Progenitor cell of endocrine pancreas (in vitro differentiated cells): ENCODE data around the gene NMT1. TPM values are rescaled to one million over a fixed set of nuclear protein-coding genes. Genes with fewer than 3 reads are reported as not detected.

ENCODE experiments used
- DNase-seq: peaks from one replicate; pipeline ENCODE4 v3.0.0; 2021; ENCODE audit warnings: low spot score; ENCODE audit not compliant: unreplicated experiment
- H3K27ac Mint-ChIP-seq: 2 replicates; pipeline ENCODE4 v1.8.0; 2021; ENCODE audit warnings: mild to moderate bottlenecking, moderate library complexity, mixed read lengths
- H3K27me3 Mint-ChIP-seq: 2 replicates; pipeline ENCODE4 v1.8.0; 2021; ENCODE audit warnings: mixed read lengths
- H3K36me3 Mint-ChIP-seq: 2 replicates; pipeline ENCODE4 v1.8.0; 2022; ENCODE audit warnings: mixed read lengths; ENCODE audit not compliant: insufficient read depth
- H3K4me1 Mint-ChIP-seq: 2 replicates; pipeline ENCODE4 v1.8.0; 2021; ENCODE audit warnings: low read depth, mixed read lengths
- H3K4me3 Mint-ChIP-seq: 2 replicates; pipeline ENCODE4 v1.8.0; 2021; ENCODE audit warnings: low read depth, mild to moderate bottlenecking, moderate library complexity, mixed read lengths
- H3K9me3 Mint-ChIP-seq: 2 replicates; pipeline ENCODE4 v1.8.0; 2021; ENCODE audit warnings: low read depth, mixed read lengths
- total RNA-seq: library from RNA; stranded (reverse); gene quantifications from 2 replicates; pipeline ENCODE4 v1.2.1, GENCODE V29; 2021
- TF ChIP-seq, protein P1 (sequence below): fragments of 200-600 bp; sonication (generic); IDR thresholded peaks from one replicate; pipeline ENCODE4 v1.5.0; 2021; ENCODE audit warnings: antibody characterized with exemption, mild to moderate bottlenecking; ENCODE audit not compliant: unreplicated experiment

Gene NMT1
- total RNA-seq, 1 donor from 2014 or later: 97.4 TPM

DNA sequence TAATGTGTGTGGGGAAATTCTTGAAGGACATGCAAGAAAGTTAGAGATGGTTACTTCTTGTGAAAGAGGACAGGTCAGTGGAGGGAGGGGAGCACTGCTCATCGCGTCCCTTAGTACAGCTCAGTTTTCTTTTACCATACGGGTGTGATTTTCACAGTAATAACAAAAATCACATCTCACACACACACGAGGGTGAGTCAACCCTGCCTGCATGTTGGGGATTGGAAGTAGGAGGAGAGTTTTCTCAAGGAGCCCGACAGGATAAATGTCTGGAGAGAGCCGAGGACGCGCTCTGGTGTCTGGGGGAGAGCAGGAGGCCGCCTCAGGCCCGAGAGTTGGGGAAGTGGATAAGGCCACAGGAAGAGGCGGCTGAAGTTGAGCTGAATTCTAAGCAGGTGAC lies 54.8 kb downstream of the NMT1 start:
- no peak for DNase-seq
- H3K27me3 Mint-ChIP-seq: no peaks in the 10 kb centered on the region
- no peak overlapping the region for H3K27ac Mint-ChIP-seq
- H3K36me3 Mint-ChIP-seq: no peaks in the 10 kb centered on the region
- no peaks in the 10 kb centered on the region for H3K9me3 Mint-ChIP-seq
- TF ChIP-seq, protein P1, sequence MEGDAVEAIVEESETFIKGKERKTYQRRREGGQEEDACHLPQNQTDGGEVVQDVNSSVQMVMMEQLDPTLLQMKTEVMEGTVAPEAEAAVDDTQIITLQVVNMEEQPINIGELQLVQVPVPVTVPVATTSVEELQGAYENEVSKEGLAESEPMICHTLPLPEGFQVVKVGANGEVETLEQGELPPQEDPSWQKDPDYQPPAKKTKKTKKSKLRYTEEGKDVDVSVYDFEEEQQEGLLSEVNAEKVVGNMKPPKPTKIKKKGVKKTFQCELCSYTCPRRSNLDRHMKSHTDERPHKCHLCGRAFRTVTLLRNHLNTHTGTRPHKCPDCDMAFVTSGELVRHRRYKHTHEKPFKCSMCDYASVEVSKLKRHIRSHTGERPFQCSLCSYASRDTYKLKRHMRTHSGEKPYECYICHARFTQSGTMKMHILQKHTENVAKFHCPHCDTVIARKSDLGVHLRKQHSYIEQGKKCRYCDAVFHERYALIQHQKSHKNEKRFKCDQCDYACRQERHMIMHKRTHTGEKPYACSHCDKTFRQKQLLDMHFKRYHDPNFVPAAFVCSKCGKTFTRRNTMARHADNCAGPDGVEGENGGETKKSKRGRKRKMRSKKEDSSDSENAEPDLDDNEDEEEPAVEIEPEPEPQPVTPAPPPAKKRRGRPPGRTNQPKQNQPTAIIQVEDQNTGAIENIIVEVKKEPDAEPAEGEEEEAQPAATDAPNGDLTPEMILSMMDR: no peak
- H3K4me1 Mint-ChIP-seq: no peaks in the 10 kb centered on the region
- H3K4me3 Mint-ChIP-seq: no peak overlapping the region

DNA sequence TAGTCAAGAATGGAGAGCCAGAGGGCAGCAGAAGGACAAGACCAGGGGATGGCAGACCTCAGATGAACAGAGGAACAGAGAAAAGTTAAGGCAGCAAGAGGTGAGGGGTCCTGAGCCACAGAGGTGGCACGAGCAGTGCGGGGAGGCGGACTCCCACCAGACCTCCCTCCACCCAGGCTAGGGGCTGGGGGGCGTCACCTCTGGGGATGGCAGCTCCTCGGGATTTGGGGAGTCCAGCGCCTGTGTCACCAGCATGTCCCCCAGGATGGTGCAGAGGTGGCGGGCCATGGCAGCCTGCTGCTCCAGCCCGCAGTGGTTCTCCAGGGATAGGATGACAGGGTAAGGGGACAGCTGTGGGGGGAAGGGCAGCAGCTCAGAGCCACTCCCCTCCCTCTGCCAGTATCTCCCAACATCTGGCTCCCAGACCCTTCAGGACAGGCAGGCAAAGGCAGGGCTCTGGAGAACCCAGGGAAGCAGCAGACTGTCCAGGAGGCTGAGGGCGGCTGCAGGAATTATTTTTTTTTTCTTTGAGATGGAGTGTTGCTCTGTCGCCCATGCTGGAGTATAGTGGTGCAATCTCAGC lies 55.4 kb downstream of the NMT1 start:
- Mint-ChIP-seq H3K27ac (no peak overlapping the region), H3K27me3 (no peaks in the 10 kb centered on the region), H3K36me3 (no peaks in the 10 kb centered on the region), H3K9me3 (no peaks in the 10 kb centered on the region), H3K4me3 (no peak overlapping the region), H3K4me1 (no peaks in the 10 kb centered on the region)
- TF ChIP-seq, protein P1: no peak
- DNase-seq: no peak

DNA sequence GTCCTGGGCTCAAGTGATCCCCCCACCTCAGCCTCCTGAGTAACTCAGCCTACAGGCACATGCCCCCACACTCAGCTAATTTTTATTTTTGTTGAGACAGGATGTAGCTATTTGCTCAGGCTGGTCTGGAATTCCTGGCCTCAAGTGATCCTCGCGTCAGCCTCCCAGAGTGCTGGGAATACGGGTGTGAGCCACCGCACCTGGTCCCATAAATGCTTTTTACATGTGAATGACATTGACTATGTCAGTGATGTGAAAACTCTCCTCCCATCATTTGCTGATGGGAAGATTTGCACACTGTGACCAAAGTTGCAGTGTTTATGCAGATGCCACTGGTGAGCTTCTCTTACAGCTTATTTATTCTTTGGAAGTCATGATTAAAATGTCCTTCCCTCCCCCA lies 56.2 kb downstream of the NMT1 start:
- Mint-ChIP-seq H3K36me3 (no peaks in the 10 kb centered on the region), H3K27ac (no peak overlapping the region), H3K9me3 (no peaks in the 10 kb centered on the region), H3K4me1 (no peaks in the 10 kb centered on the region), H3K4me3 (no peak overlapping the region), H3K27me3 (no peaks in the 10 kb centered on the region)
- no peak for DNase-seq
- TF ChIP-seq, protein P1: no peak

DNA sequence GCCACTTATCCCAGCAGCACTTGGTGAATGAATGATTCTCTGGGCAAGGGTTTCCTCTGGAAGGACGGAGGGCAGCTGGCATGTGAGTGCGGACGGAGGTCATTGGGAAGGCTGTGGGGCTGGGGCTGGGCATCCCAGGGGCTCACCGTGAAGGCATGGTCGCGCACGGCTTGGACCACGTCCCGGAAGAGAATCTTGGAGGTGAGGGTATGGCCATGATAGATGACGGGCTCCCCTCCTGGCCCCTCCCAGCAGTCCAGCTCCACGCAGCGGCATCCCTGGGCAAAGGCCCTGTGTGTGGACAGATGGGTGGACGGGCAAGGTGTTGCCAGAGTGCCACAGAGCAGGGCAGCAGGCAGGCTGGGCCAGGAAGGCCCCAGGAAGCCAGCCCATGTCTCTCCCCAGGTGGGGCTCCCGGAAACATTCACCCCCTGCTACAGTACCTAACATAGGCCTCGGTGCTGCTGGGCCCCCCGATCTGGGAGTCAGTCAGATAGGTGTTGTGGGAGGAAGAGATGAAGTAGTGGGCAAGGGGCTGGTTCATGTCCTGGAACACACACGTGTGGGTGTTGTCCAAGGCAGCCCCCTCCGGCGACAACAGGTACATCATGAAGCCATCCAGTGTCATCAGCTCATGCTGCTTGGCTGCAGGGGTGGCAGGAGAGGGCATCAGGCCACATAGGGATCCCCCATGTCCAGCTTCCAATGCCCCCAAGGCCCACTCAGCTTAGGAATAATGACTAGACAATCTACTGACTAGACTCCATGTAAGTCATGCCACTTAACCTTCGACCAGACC lies 56.9 kb downstream of the NMT1 start:
- H3K4me1 Mint-ChIP-seq: peaks cover 7% of the 10 kb centered on the region
- H3K27ac Mint-ChIP-seq: no peak overlapping the region
- H3K36me3 Mint-ChIP-seq: no peaks in the 10 kb centered on the region
- H3K27me3 Mint-ChIP-seq: no peaks in the 10 kb centered on the region
- no peak overlapping the region for H3K4me3 Mint-ChIP-seq
- no peaks in the 10 kb centered on the region for H3K9me3 Mint-ChIP-seq
- DNase-seq: no peak
- TF ChIP-seq, protein P1: no peak

DNA sequence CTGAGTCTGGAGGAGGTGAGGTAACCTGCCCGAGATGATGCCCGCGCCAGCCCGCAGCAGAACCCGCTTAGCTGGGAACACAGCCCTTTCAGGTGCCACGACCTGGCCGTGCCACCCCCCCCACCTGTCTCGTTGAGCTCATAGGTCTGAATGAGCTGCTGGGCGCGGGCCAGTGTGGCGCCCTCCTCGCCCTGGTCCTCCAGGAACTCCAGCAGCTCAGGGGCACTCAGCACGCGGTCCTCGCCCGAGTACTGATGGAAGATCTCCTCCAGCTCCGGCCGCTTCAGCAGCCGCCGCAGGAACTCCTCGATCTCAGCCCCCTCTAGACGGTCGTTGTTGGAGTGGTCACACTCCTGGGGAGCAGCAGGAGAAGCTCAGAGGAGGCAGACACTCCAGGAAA lies 57.6 kb downstream of the NMT1 start:
- H3K36me3 Mint-ChIP-seq: no peaks in the 10 kb centered on the region
- DNase-seq: no peak
- no peak overlapping the region for H3K27ac Mint-ChIP-seq
- H3K4me3 Mint-ChIP-seq: no peak overlapping the region
- TF ChIP-seq, protein P1: no peak
- peaks cover 11% of the 10 kb centered on the region for H3K4me1 Mint-ChIP-seq
- no peaks in the 10 kb centered on the region for H3K27me3 Mint-ChIP-seq
- H3K9me3 Mint-ChIP-seq: no peaks in the 10 kb centered on the region
